Heart left ventricle (tissue), 16 donors: ENCODE data around the gene C1orf216. TPM values are rescaled to one million over a fixed set of nuclear protein-coding genes. Genes with fewer than 3 reads are reported as not detected.

Source experiments
- ATAC-seq, 4 donors: fragments of 200-7000 bp; cut with Tn5 transposase; one replicate each; pipeline ENCODE4 v1.9.1; 2020 to 2022; ENCODE audit warnings: moderate library complexity in 4 of 4, mild to moderate bottlenecking in 3 of 4, moderate number of reproducible peaks in 1 of 4
- DNase-seq, 5 donors: peaks; one replicate each; pipeline ENCODE4 v3.0.0-alpha.2; 2020
- H3K27ac ChIP-seq, 12 donors: fragments of 200-600 bp; sonication (generic) in 4 of 12; one replicate each; pipeline versions ENCODE4 v1.5.0 to v1.8.0; 2016 to 2022; ENCODE audit warnings: mild to moderate bottlenecking in 2 of 12
- H3K27me3 ChIP-seq, 9 donors: fragments of 200-600 bp; sonication (generic) in 2 of 9; one replicate each; pipeline versions ENCODE4 v1.5.1 to v1.8.0; 2016 to 2022; ENCODE audit warnings: mild to moderate bottlenecking in 3 of 9
- H3K36me3 ChIP-seq, 9 donors: fragments of 200-600 bp; sonication (generic) in 2 of 9; one replicate each; pipeline versions ENCODE4 v1.5.0 to v1.8.0; 2018 to 2022; ENCODE audit warnings: mild to moderate bottlenecking in 2 of 9
- H3K4me1 ChIP-seq, 12 donors: fragments of 200-600 bp; sonication (generic) in 4 of 12; one replicate each; pipeline versions ENCODE4 v1.5.0 to v1.8.0; 2016 to 2022; ENCODE audit warnings: mild to moderate bottlenecking in 3 of 12
- H3K4me3 ChIP-seq, 12 donors: fragments of 200-600 bp; sonication (generic) in 4 of 12; one replicate each; pipeline versions ENCODE4 v1.5.0 to v1.8.0; 2017 to 2022; ENCODE audit warnings: mild to moderate bottlenecking in 9 of 12, moderate library complexity in 4 of 12
- H3K9me3 ChIP-seq, 12 donors: fragments of 200-600 bp; sonication (generic) in 4 of 12; one replicate each; pipeline versions ENCODE4 v1.5.0 to v1.8.0; 2016 to 2022; ENCODE audit warnings: mild to moderate bottlenecking in 1 of 12
- POLR2A ChIP-seq, 2 donors: fragments of 450-650 bp; IDR thresholded peaks; one replicate each; pipeline ENCODE4 v1.6.1; 2017; ENCODE audit warnings: antibody characterized with exemption in 2 of 2, mild to moderate bottlenecking in 2 of 2, moderate library complexity in 2 of 2
- whole genome bisulfite sequencing, 4 donors: extraction: QIAGEN DNeasy Blood & Tissue Kit in 2 of 4; methylation state at CpG; one replicate each; pipeline versions ENCODE4 v1.1.5 to v1.1.7; 2013 to 2018; 5-methylcytosine and 5-hydroxymethylcytosine counted together
- intact Hi-C, 10 donors: fragments of 100-400 bp; cut with DNase I; formaldehyde crosslinking; loops; one replicate each; pipeline versions ENCODE4 v1.11.1 to v1.14.2; 2022
- polyA plus RNA-seq, 2 donors: library from polyadenylated mRNA; stranded (reverse); fragments of 200-250 nt; gene quantifications; one replicate each; pipeline ENCODE4 v1.2.3, GENCODE V29; 2013
- total RNA-seq, 9 donors: library from RNA; depleted of rRNA in 2 of 9; stranded (reverse); fragments of >200 nt in 2 of 9; fragmentation: NEBNext Ultra II Directional in 3 of 9; extraction: Animal tissue kit (Norgen Biotek cat#: 25700) in 3 of 9; gene quantifications; one replicate each; pipeline versions ENCODE4 v1.1.0 to v1.2.4, GENCODE V29; 2016 to 2023
- TF ChIP-seq, protein P1 (sequence below), 12 donors: fragments of 200-600 bp; sonication (generic) in 4 of 12; IDR thresholded peaks; one replicate each; pipeline versions ENCODE4 v1.5.0 to v1.8.0; 2018 to 2022; ENCODE audit warnings: antibody characterized with exemption in 12 of 12, mild to moderate bottlenecking in 5 of 12
- donor health status: ischemic (EF 13 %, LVEDD 7.1; RV severe dilation, severe dysfunction).
- donor health status: healthy with polysubstance abuse.
- donor health status: DM: no; HTN: yes; CAD: no.
- donor health status: DM: no; HTN: no; CAD: no.
- donor health status: ischemic (EF 25% LVEDD 6.9; RV normal size, moderate dysfunction).
- donor health status: ischemic (EF 25% LVEDD 5.7; RV mildly dilated, moderate dysfunction).
- donor health status: healthy.
- donor health status: DM: yes; HTN: yes; CAD: no.
- donor health status: ischemic (EF 35%, LVEDD 5.7; RV mildly dilated, moderate dysfunction).
- donor health status: nonischemic (EF 11% LVEDD 7.7; RV severe dilation, severe dysfunction).
- donor health status: DM: yes; HTN: yes; CAD: no.
- donor health status: PGD.
- donor health status: ischemic (EF 29% LVEDD 5.4; RV normal size, mild dysfunction).
- donor health status: nonischemic (EF 23%, LVEDD 6.1; RV moderate dilation, normal function).

C1orf216 gene
- total and polyA plus RNA-seq, 11 donors = 5.1 to 14.7 (median 9.9) TPM

GRCh38 chr1:35745124-35745730 lies 26.5 kb upstream of the C1orf216 start:
- WGBS, 4 donors = 94 to 100% (median 95%) methylated on average over 1 of the region's 1 CpG
- Histone ChIP-seq H3K9me3 (no peaks in the 10 kb centered on the region), H3K27me3 (no peaks in the 10 kb centered on the region), H3K4me1 (no peaks in the 10 kb centered on the region), H3K27ac (no peak overlapping the region), H3K4me3 (no peak overlapping the region), H3K36me3 (peaks cover 0 to 13% (median 0%) of the 10 kb centered on the region in 9 donors)
- no peak for ATAC-seq
- TF ChIP-seq, protein P1, sequence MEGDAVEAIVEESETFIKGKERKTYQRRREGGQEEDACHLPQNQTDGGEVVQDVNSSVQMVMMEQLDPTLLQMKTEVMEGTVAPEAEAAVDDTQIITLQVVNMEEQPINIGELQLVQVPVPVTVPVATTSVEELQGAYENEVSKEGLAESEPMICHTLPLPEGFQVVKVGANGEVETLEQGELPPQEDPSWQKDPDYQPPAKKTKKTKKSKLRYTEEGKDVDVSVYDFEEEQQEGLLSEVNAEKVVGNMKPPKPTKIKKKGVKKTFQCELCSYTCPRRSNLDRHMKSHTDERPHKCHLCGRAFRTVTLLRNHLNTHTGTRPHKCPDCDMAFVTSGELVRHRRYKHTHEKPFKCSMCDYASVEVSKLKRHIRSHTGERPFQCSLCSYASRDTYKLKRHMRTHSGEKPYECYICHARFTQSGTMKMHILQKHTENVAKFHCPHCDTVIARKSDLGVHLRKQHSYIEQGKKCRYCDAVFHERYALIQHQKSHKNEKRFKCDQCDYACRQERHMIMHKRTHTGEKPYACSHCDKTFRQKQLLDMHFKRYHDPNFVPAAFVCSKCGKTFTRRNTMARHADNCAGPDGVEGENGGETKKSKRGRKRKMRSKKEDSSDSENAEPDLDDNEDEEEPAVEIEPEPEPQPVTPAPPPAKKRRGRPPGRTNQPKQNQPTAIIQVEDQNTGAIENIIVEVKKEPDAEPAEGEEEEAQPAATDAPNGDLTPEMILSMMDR (IDR thresholded peaks at IDR 0.05) = no peak
- TF ChIP-seq POLR2A (IDR thresholded peaks at IDR 0.05) = no peak
- DNase-seq = no peak
- intact Hi-C loops = no loop called here

DNA sequence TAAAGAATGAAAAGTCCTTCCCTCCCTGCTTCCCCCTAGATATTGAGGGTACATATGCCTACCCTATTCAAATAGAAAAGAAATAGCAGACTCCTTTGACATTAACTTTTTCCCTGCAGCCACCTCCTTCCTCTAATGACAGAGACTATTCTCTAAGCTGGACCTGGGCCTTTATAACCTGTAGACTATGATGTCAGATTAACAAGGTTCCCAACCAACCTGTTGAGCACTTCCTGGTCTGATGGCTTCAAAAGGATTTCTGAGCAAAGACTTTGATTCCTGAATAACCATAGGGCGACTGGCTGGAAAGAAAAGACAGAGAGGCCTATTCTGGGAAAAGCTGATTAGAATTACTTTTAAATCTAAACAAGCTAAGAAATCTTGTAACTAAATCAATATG lies 18.4 kb upstream of the C1orf216 start:
- H3K4me1 ChIP-seq = no peaks in the 10 kb centered on the region
- TF ChIP-seq, protein P1 (IDR thresholded peaks at IDR 0.05) = no peak
- TF ChIP-seq POLR2A (IDR thresholded peaks at IDR 0.05) = no peak
- H3K27me3 ChIP-seq = no peaks in the 10 kb centered on the region
- H3K36me3 ChIP-seq = peaks cover 0 to 14% (median 0%) of the 10 kb centered on the region in 9 donors
- intact Hi-C loops = no loop called here
- H3K4me3 ChIP-seq = no peak overlapping the region
- H3K27ac ChIP-seq = no peak overlapping the region
- ATAC-seq (no peak), DNase-seq (no peak)
- 87 to 100% (median 92%) methylated on average over 1 of the region's 1 CpG for WGBS, 4 donors
- H3K9me3 ChIP-seq = no peaks in the 10 kb centered on the region

GRCh38 chr1:35727434-35728040 lies 8.9 kb upstream of the C1orf216 start:
- no peaks in the 10 kb centered on the region for H3K9me3 ChIP-seq
- no peak for DNase-seq
- intact Hi-C loops = loop anchor here (1.0 to 10.0 kb wide), 7 partner anchors 45 to 523 kb away; no protein-coding TSS in a partner anchor
- 87 to 94% (median 91%) methylated on average over 4 of the region's 4 CpGs for WGBS, 4 donors
- H3K4me3 ChIP-seq = no peak overlapping the region
- no peak for ATAC-seq
- no peak overlapping the region for H3K27ac ChIP-seq
- no peaks in the 10 kb centered on the region for H3K36me3 ChIP-seq
- peaks cover 0 to 3% (median 0%) of the 10 kb centered on the region in 12 donors for H3K4me1 ChIP-seq
- TF ChIP-seq, protein P1 (IDR thresholded peaks at IDR 0.05) = no peak
- no peak for TF ChIP-seq POLR2A (IDR thresholded peaks at IDR 0.05)
- H3K27me3 ChIP-seq = no peaks in the 10 kb centered on the region
